ENCODE data around the gene FKTN.

Gene FKTN

GRCh38 chr9:105678163-105678562 is 120.2 kb downstream of the FKTN start:
- DNase-seq (ENCODE audit: low spot score), result no peak

- no peak for DNase-seq (ENCODE audit: low spot score)
These were observed 120.8 kb downstream of the FKTN start for GRCh38 chr9:105678781-105679180.

- no peak for DNase-seq (ENCODE audit: low spot score)
These were observed 121.5 kb downstream of the FKTN start for GRCh38 chr9:105679257-105680022.

- no peak for DNase-seq (ENCODE audit: low spot score)
These were observed 123.4 kb downstream of the FKTN start for GRCh38 chr9:105681313-105681712.

- no peak for DNase-seq (ENCODE audit: low spot score)
These were observed 123.8 kb downstream of the FKTN start for GRCh38 chr9:105681724-105682123.

- DNase-seq (ENCODE audit: low spot score), result no peak
These were observed 125.9 kb downstream of the FKTN start for GRCh38 chr9:105683688-105684275.

GRCh38 chr9:105686936-105687335 is 129.0 kb downstream of the FKTN start:
- no peak for DNase-seq (ENCODE audit: low spot score)
